GM11168 (cell line): ENCODE measurements around the gene NEIL1.
"Not testable (repeated sequence)": the region's sequence is repeated elsewhere in the genome, so short reads cannot be mapped to it uniquely, and the experiment has no call there.

ENCODE experiments used
- in situ Hi-C: fragments of 300-500 bp; cut with MboI; formaldehyde crosslinking; loops from one replicate; pipeline ENCODE4 v1.12.0; 2022; ENCODE audit warnings: low sequenced_read_pairs; ENCODE audit not compliant: unreplicated experiment

Gene NEIL1

GRCh38 chr15:75368689-75369239 lies 21.9 kb downstream of the NEIL1 start:
- in situ Hi-C loops, result no loop called here

- in situ Hi-C loops, result no loop called here
Observed at GRCh38 chr15:75369897-75370581, 23.2 kb downstream of the NEIL1 start.

GRCh38 chr15:75371486-75371885 lies 24.6 kb downstream of the NEIL1 start:
- in situ Hi-C loops, result no loop called here

GRCh38 chr15:75371901-75372688 lies 25.3 kb downstream of the NEIL1 start:
- in situ Hi-C loops, result no loop called here

- in situ Hi-C loops, result no loop called here
Observed at GRCh38 chr15:75380773-75381172, 33.9 kb downstream of the NEIL1 start.

- in situ Hi-C loops, result not testable (repeated sequence)
Observed at GRCh38 chr15:75383986-75384385, 37.1 kb downstream of the NEIL1 start.

GRCh38 chr15:75389791-75390382 lies 43.0 kb downstream of the NEIL1 start:
- in situ Hi-C loops, result no loop called here

- in situ Hi-C loops, result no loop called here
Observed at GRCh38 chr15:75397494-75397893, 50.7 kb downstream of the NEIL1 start.

GRCh38 chr15:75403892-75404291 lies 57.1 kb downstream of the NEIL1 start:
- in situ Hi-C loops, result no loop called here
